IMR-90 (cell line): Measurements from ENCODE around the gene FCGR3B. TPM values are rescaled to one million over a fixed set of nuclear protein-coding genes. Genes with fewer than 3 reads are reported as not detected.
"Not testable (repeated sequence)": the region's sequence is repeated elsewhere in the genome, so short reads cannot be mapped to it uniquely, and the experiment has no call there.

Experiments used
- ATAC-seq: fragments of 200-7000 bp; cut with Tn5 transposase; 2 replicates; pipeline ENCODE4 v1.9.1; 2020; ENCODE audit warnings: low read depth, mild to moderate bottlenecking, moderate library complexity
- BruUV-seq: library from RNA; stranded (reverse); fragments of 400-500 nt; replicated peaks from 2 replicates; lab custom pipeline; 2021; lab: Mats Ljungman, UMichigan
- CTCF ChIA-PET: fragments of 300-600 bp; formaldehyde crosslinking; extraction: SDS; loops from one replicate; lab custom pipeline; 2021; ENCODE audit warnings: antibody characterized with exemption; lab: Yijun Ruan, JAX
- POLR2A ChIA-PET: fragments of 300-600 bp; sonication (Branson Sonifier 250); formaldehyde crosslinking; loops from one replicate; lab custom pipeline; 2022; ENCODE audit warnings: antibody characterized with exemption; ENCODE audit not compliant: unreplicated experiment; lab: Charles Lee
- DNase-seq: peaks from one replicate; pipeline ENCODE4 v3.0.0; 2013
- H2AFZ ChIP-seq: replicated peaks from 2 replicates; pipeline ENCODE3; 2013; ENCODE audit warnings: low read length, mild to moderate bottlenecking; ENCODE audit not compliant: poor library complexity
- H2AK5ac ChIP-seq: 2 replicates; pipeline ENCODE4 v1.6.1; 2013; ENCODE audit warnings: low read depth, low read length, inconsistent platforms
- H2AK9ac ChIP-seq: replicated peaks from 2 replicates; pipeline ENCODE3; 2013; ENCODE audit warnings: mild to moderate bottlenecking, low read depth, low read length, moderate library complexity; ENCODE audit not compliant: poor library complexity
- H2BK120ac ChIP-seq: 2 replicates; pipeline ENCODE4 v1.6.1; 2013; ENCODE audit warnings: low read depth, low read length, inconsistent platforms
- H2BK15ac ChIP-seq: 3 replicates; pipeline ENCODE4 v1.6.1; 2013; ENCODE audit warnings: low read depth, low read length, inconsistent platforms
- H2BK20ac ChIP-seq: 2 replicates; pipeline ENCODE4 v1.6.1; 2013; ENCODE audit warnings: low read depth, mild to moderate bottlenecking, inconsistent platforms, low read length, moderate library complexity
- H2BK5ac ChIP-seq: 2 replicates; pipeline ENCODE4 v1.6.1; 2013; ENCODE audit warnings: mild to moderate bottlenecking, low read depth, low read length, inconsistent platforms; ENCODE audit not compliant: poor library complexity, severe bottlenecking
- H3K14ac ChIP-seq: replicated peaks from 2 replicates; pipeline ENCODE4 v1.6.1; 2013; ENCODE audit warnings: low read depth, low read length, inconsistent platforms
- H3K18ac ChIP-seq: 2 replicates; pipeline ENCODE4 v1.6.1; 2013; ENCODE audit warnings: low read depth, low read length, control low read depth
- H3K23ac ChIP-seq: 2 replicates; pipeline ENCODE4 v1.6.1; 2013; ENCODE audit warnings: low read depth, low read length, inconsistent platforms
- H3K27ac ChIP-seq: 2 replicates; pipeline ENCODE4 v1.5.1; 2013; ENCODE audit warnings: mild to moderate bottlenecking, control low read depth, low read length; ENCODE audit not compliant: insufficient read depth
- H3K27me3 ChIP-seq: 2 replicates; pipeline ENCODE4 v1.6.1; 2013; ENCODE audit warnings: low read length; ENCODE audit not compliant: control insufficient read depth, insufficient read depth
- H3K36me3 ChIP-seq: 2 replicates; pipeline ENCODE4 v1.6.1; 2013; ENCODE audit warnings: low read length, mixed read lengths; ENCODE audit not compliant: control insufficient read depth, insufficient read depth
- H3K4ac ChIP-seq: 2 replicates; pipeline ENCODE4 v1.6.1; 2013; ENCODE audit warnings: low read depth, low read length, inconsistent platforms
- H3K4me1 ChIP-seq: 2 replicates; pipeline ENCODE4 v1.6.1; 2013; ENCODE audit warnings: low read length, mixed read lengths; ENCODE audit not compliant: control insufficient read depth, insufficient read depth
- H3K4me2 ChIP-seq: 2 replicates; pipeline ENCODE4 v1.6.1; 2013; ENCODE audit warnings: low read depth, mild to moderate bottlenecking, control low read depth, low read length, moderate library complexity
- H3K4me3 ChIP-seq: 2 replicates; pipeline ENCODE4 v1.5.1; 2013; ENCODE audit warnings: low read depth, mild to moderate bottlenecking, control low read depth, low read length, moderate library complexity; ENCODE audit not compliant: insufficient read depth
- H3K56ac ChIP-seq: 2 replicates; pipeline ENCODE4 v1.6.1; 2013; ENCODE audit warnings: low read length, inconsistent platforms; ENCODE audit not compliant: insufficient read depth; ENCODE audit errors: extremely low read depth
- H3K79me1 ChIP-seq, 2 experiments: 2 replicates each; pipeline ENCODE4 v1.6.1; 2013; ENCODE audit warnings: low read length in 2 of 2, inconsistent platforms in 1 of 2, low read depth in 1 of 2
- H3K9ac ChIP-seq: 2 replicates; pipeline ENCODE4 v1.6.1; 2013; ENCODE audit warnings: low read depth, low read length, control low read depth
- H3K9me1 ChIP-seq: 2 replicates; pipeline ENCODE4 v1.6.1; 2013; ENCODE audit warnings: low read length, inconsistent platforms; ENCODE audit not compliant: insufficient read depth
- H3K9me3 ChIP-seq: 2 replicates; pipeline ENCODE4 v1.6.1; 2013; ENCODE audit warnings: low read length; ENCODE audit not compliant: control insufficient read depth, insufficient read depth
- H4K20me1 ChIP-seq: 2 replicates; pipeline ENCODE4 v1.6.1; 2013; ENCODE audit warnings: low read length, inconsistent platforms; ENCODE audit not compliant: insufficient read depth
- H4K5ac ChIP-seq: 2 replicates; pipeline ENCODE4 v1.6.1; 2013; ENCODE audit warnings: mild to moderate bottlenecking, low read depth, low read length, control low read depth
- H4K8ac ChIP-seq, 2 experiments: 2 replicates each; pipeline ENCODE4 v1.6.1; 2013; ENCODE audit warnings: low read depth in 2 of 2, low read length in 2 of 2, control low read depth in 1 of 2, inconsistent platforms in 1 of 2
- H4K91ac ChIP-seq: 2 replicates; pipeline ENCODE4 v1.6.1; 2013; ENCODE audit warnings: low read depth, low read length, inconsistent platforms; ENCODE audit not compliant: insufficient read depth
- WGBS, 2 experiments: methylation state at CpG; one replicate each; pipeline versions ENCODE4 v1.1.5 to v1.1.7; 2013; ENCODE audit warnings: missing lambda C conversion rate in 2 of 2; ENCODE audit not compliant: insufficient read length in 1 of 2; ENCODE audit errors: extremely low coverage in 2 of 2; 5-methylcytosine and 5-hydroxymethylcytosine counted together
- dilution Hi-C: fragments of 300-500 bp; cut with HindIII; formaldehyde crosslinking; loops from one replicate; pipeline ENCODE4 v1.14.3; 2018; ENCODE audit warnings: low sequenced_read_pairs; ENCODE audit not compliant: unreplicated experiment
- in situ Hi-C: fragments of 300-500 bp; cut with MboI; formaldehyde crosslinking; loops from 3 replicates; pipeline ENCODE4 v1.14.3; 2019; ENCODE audit warnings: low sequenced_read_pairs, inconsistent platforms, mixed read lengths
- intact Hi-C: fragments of 100-400 bp; cut with micrococcal nuclease; formaldehyde crosslinking; loops from 2 replicates; pipeline ENCODE4 v1.10.0; 2022
- polyA plus RNA-seq, 3 experiments: library from polyadenylated mRNA; depleted of rRNA; stranded (reverse); fragments of >200 nt; gene quantifications; 2 replicates each; pipeline ENCODE4 v1.2.3, GENCODE V29; 2012; ENCODE audit warnings: low replicate concordance in 1 of 3
- total RNA-seq: library from RNA; depleted of rRNA; stranded (reverse); fragments of >200 nt; gene quantifications from 2 replicates; pipeline ENCODE4 v1.2.3, GENCODE V29; 2012

The FCGR3B gene
- total and polyA plus RNA-seq, 2 of the 4 experiments (the other 2 are of a cell fraction), result not detected

- WGBS, 2 experiments, result no CpG with 5 or more reads among the region's 3 CpGs
- H3K36me3 ChIP-seq, H3K18ac ChIP-seq, H4K8ac ChIP-seq, H3K27ac ChIP-seq, H2BK5ac ChIP-seq, H3K4me1 ChIP-seq, H2BK120ac ChIP-seq, dilution Hi-C loops, H3K9ac ChIP-seq, POLR2A ChIA-PET, H3K14ac ChIP-seq, H3K4me3 ChIP-seq, H3K4me2 ChIP-seq, H3K27me3 ChIP-seq, ATAC-seq, H3K56ac ChIP-seq, H3K9me3 ChIP-seq, H3K4ac ChIP-seq, H2BK15ac ChIP-seq, CTCF ChIA-PET, H4K5ac ChIP-seq, H3K79me1 ChIP-seq, intact Hi-C loops, in situ Hi-C loops, H3K9me1 ChIP-seq, BruUV-seq, H4K20me1 ChIP-seq, H2BK20ac ChIP-seq, H4K91ac ChIP-seq, H2AK5ac ChIP-seq, H2AFZ ChIP-seq, H3K23ac ChIP-seq, DNase-seq, H2AK9ac ChIP-seq: not testable (repeated sequence)
These were observed 38.4 kb downstream of the FCGR3B start for GRCh38 chr1:161592586-161592985.

GRCh38 chr1:161589920-161590319 is 41.1 kb downstream of the FCGR3B start:
- H3K9me3 ChIP-seq, result not testable (repeated sequence)
- WGBS, 2 experiments, result no CpG with 5 or more reads among the region's 6 CpGs

More at GRCh38 chr1:161589920-161590319, 41.1 kb downstream of the FCGR3B start:
- H3K56ac ChIP-seq, H3K36me3 ChIP-seq, POLR2A ChIA-PET, H2AK9ac ChIP-seq, H3K27ac ChIP-seq, H3K4me3 ChIP-seq, H3K9ac ChIP-seq, H3K9me1 ChIP-seq, ATAC-seq, H3K18ac ChIP-seq, DNase-seq, H2BK120ac ChIP-seq, H4K20me1 ChIP-seq, H2BK5ac ChIP-seq, H3K14ac ChIP-seq, H3K4ac ChIP-seq, H3K27me3 ChIP-seq, H2BK15ac ChIP-seq, H2AFZ ChIP-seq, H2BK20ac ChIP-seq, H4K8ac ChIP-seq, H3K4me2 ChIP-seq, BruUV-seq, H3K79me1 ChIP-seq, H4K5ac ChIP-seq, H3K23ac ChIP-seq, H2AK5ac ChIP-seq, dilution Hi-C loops, H3K4me1 ChIP-seq, intact Hi-C loops, CTCF ChIA-PET, H4K91ac ChIP-seq, in situ Hi-C loops: not testable (repeated sequence)
